SK-N-SH (cell line): ENCODE results near the gene C2orf92. TPM values are rescaled to one million over a fixed set of nuclear protein-coding genes. Genes with fewer than 3 reads are reported as not detected.

Source experiments
- CTCF ChIA-PET: fragments of 300-600, 350-600 bp; formaldehyde crosslinking; extraction: SDS; loops from one replicate; lab custom pipeline; 2021; lab: Yijun Ruan, JAX
- POLR2A ChIA-PET: fragments of 350-600 bp; sonication (Branson Sonifier 250); formaldehyde crosslinking; extraction: SDS; loops from one replicate; lab custom pipeline; 2020; ENCODE audit warnings: antibody characterized with exemption, inconsistent platforms; lab: Yijun Ruan, JAX
- DNase-seq: peaks from one replicate; pipeline ENCODE4 v3.0.0; 2012
- H2AFZ ChIP-seq: fragments of 200-600 bp; sonication (generic); 2 replicates; pipeline ENCODE4 v1.8.1; 2016; ENCODE audit warnings: antibody characterized with exemption, mild to moderate bottlenecking, low read depth
- H3F3A ChIP-seq: fragments of 200-600 bp; sonication (generic); replicated peaks from 2 replicates; pipeline ENCODE3; 2016; ENCODE audit warnings: antibody characterized with exemption, mild to moderate bottlenecking; ENCODE audit not compliant: insufficient read depth
- H3K27ac ChIP-seq, 2 experiments: fragments of 200-500 bp in 1 of 2; fragments of 200-600 bp in 1 of 2; sonication (Bioruptor generic) in 1 of 2; sonication (generic), shearing (Covaris generic) in 1 of 2; 2 replicates each; pipeline versions ENCODE4 v1.5.1 to v1.6.1; 2014 to 2016; ENCODE audit warnings: low read depth in 2 of 2, inconsistent platforms in 1 of 2, low read length in 1 of 2, mild to moderate bottlenecking in 1 of 2, mixed read lengths in 1 of 2
- H3K27me3 ChIP-seq: fragments of 200-600 bp; sonication (generic), shearing (Covaris generic); 2 replicates; pipeline ENCODE4 v1.6.1; 2016; ENCODE audit warnings: mixed run types; ENCODE audit not compliant: insufficient read depth
- H3K36me3 ChIP-seq, 2 experiments: fragments of 200-500 bp in 1 of 2; fragments of 200-600 bp in 1 of 2; sonication (Bioruptor generic) in 1 of 2; sonication (generic) in 1 of 2; replicated peaks in 1 of 2; 2 replicates each; pipeline versions ENCODE3 to v1.5.1; 2014 to 2016; ENCODE audit warnings: low read length in 1 of 2, mild to moderate bottlenecking in 1 of 2; ENCODE audit not compliant: insufficient read depth in 2 of 2, control insufficient read depth in 1 of 2
- H3K4me1 ChIP-seq, 2 experiments: fragments of 200-500 bp in 1 of 2; fragments of 200-600 bp in 1 of 2; sonication (Bioruptor generic) in 1 of 2; sonication (generic), shearing (Covaris generic) in 1 of 2; 2 replicates each; pipeline versions ENCODE4 v1.5.1 to v1.6.1; 2014 to 2016; ENCODE audit warnings: low read depth in 1 of 2, low read length in 1 of 2, mixed run types in 1 of 2; ENCODE audit not compliant: insufficient read depth in 2 of 2, control insufficient read depth in 1 of 2
- H3K4me2 ChIP-seq: fragments of 200-600 bp; sonication (generic), shearing (Covaris generic); 2 replicates; pipeline ENCODE4 v1.6.1; 2017; ENCODE audit warnings: mixed run types
- H3K4me3 ChIP-seq, 2 experiments: fragments of 200-500 bp in 1 of 2; fragments of 200-600 bp in 1 of 2; sonication (Bioruptor generic) in 1 of 2; sonication (generic), shearing (Covaris generic) in 1 of 2; 2 replicates each; pipeline versions ENCODE4 v1.5.1 to v1.8.1; 2014 to 2016; ENCODE audit warnings: low read depth in 2 of 2, inconsistent platforms in 1 of 2, low read length in 1 of 2, mild to moderate bottlenecking in 1 of 2, mixed read lengths in 1 of 2, moderate library complexity in 1 of 2
- H3K79me2 ChIP-seq: fragments of 200-600 bp; sonication (generic); 2 replicates; pipeline ENCODE4 v1.8.1; 2017; ENCODE audit warnings: mild to moderate bottlenecking; ENCODE audit not compliant: insufficient read depth
- H3K9ac ChIP-seq: fragments of 200-600 bp; sonication (generic); 2 replicates; pipeline ENCODE4 v1.6.1; 2017; ENCODE audit warnings: mixed run types
- H3K9me2 ChIP-seq: fragments of 200-600 bp; sonication (generic); 2 replicates; pipeline ENCODE4 v1.6.1; 2017; ENCODE audit warnings: mixed run types
- H3K9me3 ChIP-seq: fragments of 200-600 bp; sonication (generic); 2 replicates; pipeline ENCODE4 v1.6.1; 2017; ENCODE audit warnings: mixed run types, mild to moderate bottlenecking, moderate library complexity
- H4K20me1 ChIP-seq: fragments of 200-600 bp; sonication (generic); 2 replicates; pipeline ENCODE4 v1.6.1; 2017; ENCODE audit warnings: mild to moderate bottlenecking, mixed run types; ENCODE audit not compliant: insufficient read depth
- ELF1 ChIP-seq: IDR thresholded peaks from 2 replicates; pipeline ENCODE4 v1.4.0; 2012
- EP300 ChIP-seq, 2 experiments: IDR thresholded peaks; 2 replicates each; pipeline versions ENCODE4 v1.4.0 to v1.6.1; 2012; ENCODE audit warnings: borderline replicate concordance in 1 of 2, low read depth in 1 of 2, low read length in 1 of 2
- EZH2phosphoT487 ChIP-seq: fragments of 200-600 bp; sonication (generic); IDR thresholded peaks from 2 replicates; pipeline ENCODE4 v1.6.1; 2017; ENCODE audit warnings: low read depth, mixed run types, mild to moderate bottlenecking, antibody characterized with exemption, moderate library complexity, borderline replicate concordance
- FOXM1 ChIP-seq: IDR thresholded peaks from 2 replicates; pipeline ENCODE4 v1.4.0; 2012; ENCODE audit warnings: low read depth, mild to moderate bottlenecking
- GABPA ChIP-seq: IDR thresholded peaks from 2 replicates; pipeline ENCODE4 v1.4.0; 2012; ENCODE audit warnings: low read depth, mild to moderate bottlenecking
- GATA2 ChIP-seq: sonication (generic); formaldehyde crosslinking; IDR thresholded peaks from 2 replicates; pipeline ENCODE4 v1.5.0; 2020; ENCODE audit warnings: mild to moderate bottlenecking, missing genetic modification reagents
- JUND ChIP-seq: IDR thresholded peaks from 2 replicates; pipeline ENCODE4 v1.4.0; 2012
- MAX ChIP-seq: IDR thresholded peaks from 2 replicates; pipeline ENCODE4 v1.4.0; 2012; ENCODE audit warnings: low read depth
- NFIC ChIP-seq: IDR thresholded peaks from 2 replicates; pipeline ENCODE4 v1.4.0; 2012; ENCODE audit warnings: borderline replicate concordance
- NRF1 ChIP-seq: IDR thresholded peaks from 2 replicates; pipeline ENCODE4 v1.6.1; 2012; ENCODE audit warnings: low read depth, mild to moderate bottlenecking, low read length
- POLR2AphosphoS5 ChIP-seq: IDR thresholded peaks from 2 replicates; pipeline ENCODE4 v1.6.1; 2012; ENCODE audit warnings: low read depth, low read length
- SIN3A ChIP-seq: IDR thresholded peaks from 2 replicates; pipeline ENCODE4 v1.6.1; 2012; ENCODE audit warnings: low read depth, mild to moderate bottlenecking, low read length, moderate library complexity, borderline replicate concordance
- SMC3 ChIP-seq: IDR thresholded peaks from 2 replicates; pipeline ENCODE4 v1.6.1; 2012; ENCODE audit warnings: low read depth, low read length, improper control_type of control experiment
- USF1 ChIP-seq: IDR thresholded peaks from 2 replicates; pipeline ENCODE4 v1.4.0; 2012; ENCODE audit warnings: low read depth, borderline replicate concordance
- WGBS: methylation state at CpG from one replicate; pipeline ENCODE4 v1.1.6; 2017; ENCODE audit warnings: low lambda C conversion rate; 5-methylcytosine and 5-hydroxymethylcytosine counted together
- polyA plus RNA-seq, 3 experiments: library from polyadenylated mRNA; depleted of rRNA; stranded (reverse); fragments of >200 nt; gene quantifications; 2 replicates each; pipeline ENCODE4 v1.2.3, GENCODE V29; 2012
- TF ChIP-seq, protein P1 (sequence below): IDR thresholded peaks from 2 replicates; pipeline ENCODE4 v1.6.1; 2012; ENCODE audit warnings: mild to moderate bottlenecking, low read depth, low read length, moderate library complexity
- TF ChIP-seq, protein P2 (sequence below): fragments of 200-600 bp; sonication (generic); IDR thresholded peaks from 2 replicates; pipeline ENCODE4 v1.6.1; 2017; ENCODE audit warnings: antibody characterized with exemption, mild to moderate bottlenecking, moderate library complexity

The C2orf92 gene
- polyA plus RNA-seq, 1 of the 3 experiments (the other 2 are of a cell fraction), result 3.1 TPM

- Histone ChIP-seq H3K4me3 (no peak overlapping the region), H3K27me3 (no peaks in the 10 kb centered on the region), H3K9me2 (no peaks in the 10 kb centered on the region), H3K4me1 (no peaks in the 10 kb centered on the region), H3F3A (no peaks in the 10 kb centered on the region), H3K79me2 (no peaks in the 10 kb centered on the region), H3K27ac (no peak overlapping the region), H3K9ac (no peak overlapping the region), H3K36me3 (no peaks in the 10 kb centered on the region), H3K9me3 (no peaks in the 10 kb centered on the region), H2AFZ (no peak overlapping the region), H3K4me2 (no peak overlapping the region), H4K20me1 (no peaks in the 10 kb centered on the region)
- 82% methylated on average over 1 of the region's 1 CpG for WGBS
- TF ChIP-seq GATA2 (CRISPR knock-in tag) (no peak), ELF1 (no peak), USF1 (no peak), NFIC (no peak), GABPA (no peak), SMC3 (no peak), JUND (no peak), FOXM1 (no peak), MAX (no peak), SIN3A (no peak), EP300 (IDR thresholded peaks at IDR 0.05; ENCODE audit: borderline replicate concordance in 1 of 2, low read depth in 1 of 2, low read length in 1 of 2) (no peak), EZH2phosphoT487 (no peak), POLR2AphosphoS5 (no peak), NRF1 (no peak)
- TF ChIP-seq, protein P1, sequence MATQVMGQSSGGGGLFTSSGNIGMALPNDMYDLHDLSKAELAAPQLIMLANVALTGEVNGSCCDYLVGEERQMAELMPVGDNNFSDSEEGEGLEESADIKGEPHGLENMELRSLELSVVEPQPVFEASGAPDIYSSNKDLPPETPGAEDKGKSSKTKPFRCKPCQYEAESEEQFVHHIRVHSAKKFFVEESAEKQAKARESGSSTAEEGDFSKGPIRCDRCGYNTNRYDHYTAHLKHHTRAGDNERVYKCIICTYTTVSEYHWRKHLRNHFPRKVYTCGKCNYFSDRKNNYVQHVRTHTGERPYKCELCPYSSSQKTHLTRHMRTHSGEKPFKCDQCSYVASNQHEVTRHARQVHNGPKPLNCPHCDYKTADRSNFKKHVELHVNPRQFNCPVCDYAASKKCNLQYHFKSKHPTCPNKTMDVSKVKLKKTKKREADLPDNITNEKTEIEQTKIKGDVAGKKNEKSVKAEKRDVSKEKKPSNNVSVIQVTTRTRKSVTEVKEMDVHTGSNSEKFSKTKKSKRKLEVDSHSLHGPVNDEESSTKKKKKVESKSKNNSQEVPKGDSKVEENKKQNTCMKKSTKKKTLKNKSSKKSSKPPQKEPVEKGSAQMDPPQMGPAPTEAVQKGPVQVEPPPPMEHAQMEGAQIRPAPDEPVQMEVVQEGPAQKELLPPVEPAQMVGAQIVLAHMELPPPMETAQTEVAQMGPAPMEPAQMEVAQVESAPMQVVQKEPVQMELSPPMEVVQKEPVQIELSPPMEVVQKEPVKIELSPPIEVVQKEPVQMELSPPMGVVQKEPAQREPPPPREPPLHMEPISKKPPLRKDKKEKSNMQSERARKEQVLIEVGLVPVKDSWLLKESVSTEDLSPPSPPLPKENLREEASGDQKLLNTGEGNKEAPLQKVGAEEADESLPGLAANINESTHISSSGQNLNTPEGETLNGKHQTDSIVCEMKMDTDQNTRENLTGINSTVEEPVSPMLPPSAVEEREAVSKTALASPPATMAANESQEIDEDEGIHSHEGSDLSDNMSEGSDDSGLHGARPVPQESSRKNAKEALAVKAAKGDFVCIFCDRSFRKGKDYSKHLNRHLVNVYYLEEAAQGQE, result no peak
- TF ChIP-seq, protein P2, sequence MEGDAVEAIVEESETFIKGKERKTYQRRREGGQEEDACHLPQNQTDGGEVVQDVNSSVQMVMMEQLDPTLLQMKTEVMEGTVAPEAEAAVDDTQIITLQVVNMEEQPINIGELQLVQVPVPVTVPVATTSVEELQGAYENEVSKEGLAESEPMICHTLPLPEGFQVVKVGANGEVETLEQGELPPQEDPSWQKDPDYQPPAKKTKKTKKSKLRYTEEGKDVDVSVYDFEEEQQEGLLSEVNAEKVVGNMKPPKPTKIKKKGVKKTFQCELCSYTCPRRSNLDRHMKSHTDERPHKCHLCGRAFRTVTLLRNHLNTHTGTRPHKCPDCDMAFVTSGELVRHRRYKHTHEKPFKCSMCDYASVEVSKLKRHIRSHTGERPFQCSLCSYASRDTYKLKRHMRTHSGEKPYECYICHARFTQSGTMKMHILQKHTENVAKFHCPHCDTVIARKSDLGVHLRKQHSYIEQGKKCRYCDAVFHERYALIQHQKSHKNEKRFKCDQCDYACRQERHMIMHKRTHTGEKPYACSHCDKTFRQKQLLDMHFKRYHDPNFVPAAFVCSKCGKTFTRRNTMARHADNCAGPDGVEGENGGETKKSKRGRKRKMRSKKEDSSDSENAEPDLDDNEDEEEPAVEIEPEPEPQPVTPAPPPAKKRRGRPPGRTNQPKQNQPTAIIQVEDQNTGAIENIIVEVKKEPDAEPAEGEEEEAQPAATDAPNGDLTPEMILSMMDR, result no peak
- ChIA-PET CTCF (interaction anchor here (0.7 to 3.5 kb wide), 6 partner anchors 12 to 86 kb away, joined by 3 to 26 read pairs (median 4); partner anchors contain the start of genes ACTR1B and COX5B), POLR2A (no interaction called here)
- no peak for DNase-seq
Measured at GRCh38 chr2:97676620-97677019, 7.1 kb downstream of the C2orf92 start.
